HCT116 (cell line): ENCODE data around the gene GSG1L. TPM values are rescaled to one million over a fixed set of nuclear protein-coding genes. Genes with fewer than 3 reads are reported as not detected.

Experiments used
- ATAC-seq: fragments of 200-7000 bp; cut with Tn5 transposase; 2 replicates; pipeline ENCODE4 v1.9.1; 2020; ENCODE audit warnings: mild to moderate bottlenecking, moderate library complexity
- BruUV-seq: library from RNA; stranded (reverse); fragments of 400-500 nt; replicated peaks from 2 replicates; lab custom pipeline; 2021; lab: Mats Ljungman, UMichigan
- CTCF ChIA-PET: fragments of 300-600 bp; sonication (Branson Sonifier 250); formaldehyde crosslinking; loops from one replicate; lab custom pipeline; 2021; ENCODE audit warnings: antibody characterized with exemption; lab: Charles Lee
- POLR2A ChIA-PET: fragments of 300-600, 350-600 bp; sonication (Branson Sonifier 250); formaldehyde crosslinking; loops from one replicate; lab custom pipeline; 2021; ENCODE audit warnings: antibody characterized with exemption; lab: Charles Lee
- RAD21 ChIA-PET, 2 experiments: fragments of 300-600 bp; sonication (Branson Sonifier 250); formaldehyde crosslinking; loops; one replicate each; lab custom pipeline; 2023; ENCODE audit warnings: low total read pairs in 2 of 2; ENCODE audit not compliant: uncharacterized antibody in 2 of 2, unreplicated experiment in 2 of 2, low non-redundant PET in 1 of 2; lab: Charles Lee
- DNase-seq: peaks from one replicate; pipeline ENCODE4 v3.0.0-alpha.2; 2010; ENCODE audit warnings: low read depth, low spot score
- H2AFZ ChIP-seq: fragments of 200-600 bp; shearing (Covaris generic), sonication (generic); 2 replicates; pipeline ENCODE4 v1.6.1; 2017; ENCODE audit warnings: low read depth, mixed run types, mixed read lengths, antibody characterized with exemption, low read length; ENCODE audit not compliant: poor library complexity, severe bottlenecking
- H3K27ac ChIP-seq: 2 replicates; pipeline ENCODE4 v1.5.1; 2012; ENCODE audit warnings: low read depth, low read length
- H3K27me3 ChIP-seq: fragments of 200-600 bp; sonication (generic); 2 replicates; pipeline ENCODE4 v1.6.1; 2016; ENCODE audit warnings: mixed run types, low read length, mixed read lengths; ENCODE audit not compliant: insufficient read depth
- H3K36me3 ChIP-seq, 2 experiments: fragments of 200-500 bp in 1 of 2; fragments of 200-600 bp in 1 of 2; sonication (Bioruptor generic) in 1 of 2; sonication (generic) in 1 of 2; 2 replicates each; pipeline versions ENCODE4 v1.5.1 to v1.6.1; 2014 to 2016; ENCODE audit warnings: low read length in 2 of 2, inconsistent platforms in 1 of 2, mixed read lengths in 1 of 2, mixed run types in 1 of 2; ENCODE audit not compliant: insufficient read depth in 2 of 2, control insufficient read depth in 1 of 2
- H3K4me1 ChIP-seq, 2 experiments: fragments of 200-600 bp in 1 of 2; sonication (generic) in 1 of 2; 2 replicates each; pipeline versions ENCODE4 v1.5.1 to v1.6.1; 2012 to 2017; ENCODE audit warnings: low read length in 2 of 2, inconsistent platforms in 1 of 2, mild to moderate bottlenecking in 1 of 2, mixed read lengths in 1 of 2, mixed run types in 1 of 2, moderate library complexity in 1 of 2; ENCODE audit not compliant: insufficient read depth in 2 of 2, control insufficient read depth in 1 of 2
- H3K4me2 ChIP-seq: fragments of 200-600 bp; sonication (generic); 2 replicates; pipeline ENCODE4 v1.6.1; 2017; ENCODE audit warnings: mixed run types, low read length, mixed read lengths
- H3K4me3 ChIP-seq, 2 experiments: fragments of 200-600 bp in 1 of 2; sonication (generic) in 1 of 2; replicated peaks in 1 of 2; 2 replicates each; pipeline ENCODE4 v1.5.1; 2011 to 2016; ENCODE audit warnings: low read length in 2 of 2, control low read depth in 1 of 2, low read depth in 1 of 2, mild to moderate bottlenecking in 1 of 2, mixed read lengths in 1 of 2, mixed run types in 1 of 2
- H3K79me2 ChIP-seq: fragments of 200-600 bp; sonication (generic); 2 replicates; pipeline ENCODE4 v1.6.1; 2017; ENCODE audit warnings: mild to moderate bottlenecking, mixed run types, low read length, moderate library complexity, mixed read lengths; ENCODE audit not compliant: insufficient read depth
- H3K9ac ChIP-seq: fragments of 200-600 bp; sonication (generic); 2 replicates; pipeline ENCODE4 v1.6.1; 2016; ENCODE audit warnings: low read length, mixed read lengths
- H3K9me2 ChIP-seq: fragments of 200-600 bp; sonication (generic), shearing (Covaris generic); 2 replicates; pipeline ENCODE4 v1.6.1; 2017; ENCODE audit warnings: mixed run types, mild to moderate bottlenecking, moderate library complexity; ENCODE audit not compliant: insufficient read depth
- H3K9me3 ChIP-seq, 2 experiments: fragments of 200-500 bp in 1 of 2; fragments of 200-600 bp in 1 of 2; sonication (Bioruptor generic) in 1 of 2; sonication (generic) in 1 of 2; 2 replicates each; pipeline ENCODE4 v1.6.1; 2014 to 2017; ENCODE audit warnings: low read length in 2 of 2, mixed read lengths in 2 of 2, inconsistent platforms in 1 of 2, low read depth in 1 of 2, mild to moderate bottlenecking in 1 of 2, mixed run types in 1 of 2, moderate library complexity in 1 of 2; ENCODE audit not compliant: control insufficient read depth in 1 of 2, insufficient read depth in 1 of 2
- H4K20me1 ChIP-seq: fragments of 200-600 bp; sonication (generic), shearing (Covaris generic); 2 replicates; pipeline ENCODE4 v1.6.1; 2017; ENCODE audit warnings: mixed run types, mild to moderate bottlenecking, moderate library complexity; ENCODE audit not compliant: insufficient read depth
- CEBPB ChIP-seq: IDR thresholded peaks from 2 replicates; pipeline ENCODE4 v1.6.1; 2012; ENCODE audit warnings: low read depth
- CTCF ChIP-seq, 3 experiments: fragments of 200-600 bp in 1 of 3; sonication (generic) in 1 of 3; IDR thresholded peaks in 2 of 3; conservative IDR thresholded peaks in 1 of 3; 2 replicates each; pipeline ENCODE4 v1.5.1; 2012 to 2017; ENCODE audit warnings: low read depth in 2 of 3, low read length in 2 of 3, antibody characterized with exemption in 1 of 3, borderline replicate concordance in 1 of 3, control low read depth in 1 of 3, mild to moderate bottlenecking in 1 of 3, mixed read lengths in 1 of 3, mixed run types in 1 of 3, moderate library complexity in 1 of 3; ENCODE audit not compliant: insufficient read depth in 1 of 3
- ELF1 ChIP-seq: IDR thresholded peaks from 2 replicates; pipeline ENCODE4 v1.6.1; 2012; ENCODE audit warnings: low read depth, borderline replicate concordance
- FOSL1 ChIP-seq: IDR thresholded peaks from 2 replicates; pipeline ENCODE4 v1.6.1; 2012; ENCODE audit warnings: low read depth
- JUND ChIP-seq: IDR thresholded peaks from 2 replicates; pipeline ENCODE4 v1.6.1; 2012
- MAX ChIP-seq: IDR thresholded peaks from 2 replicates; pipeline ENCODE4 v1.6.1; 2012
- POLR2A ChIP-seq: IDR thresholded peaks from 2 replicates; pipeline ENCODE4 v1.7.0; 2011; ENCODE audit warnings: borderline replicate concordance; ENCODE audit not compliant: insufficient read depth, insufficient read length; ENCODE audit errors: extremely low read depth
- POLR2AphosphoS5 ChIP-seq: IDR thresholded peaks from 2 replicates; pipeline ENCODE4 v1.6.1; 2011; ENCODE audit warnings: mild to moderate bottlenecking, low read depth, low read length, moderate library complexity
- RAD21 ChIP-seq: IDR thresholded peaks from 2 replicates; pipeline ENCODE4 v1.6.1; 2012; ENCODE audit warnings: low read depth, mild to moderate bottlenecking
- REST ChIP-seq: IDR thresholded peaks from 2 replicates; pipeline ENCODE4 v1.6.1; 2012; ENCODE audit warnings: low read depth
- SP1 ChIP-seq: IDR thresholded peaks from 2 replicates; pipeline ENCODE4 v1.6.1; 2012; ENCODE audit warnings: low read depth
- SRF ChIP-seq: IDR thresholded peaks from 2 replicates; pipeline ENCODE4 v1.6.1; 2012; ENCODE audit warnings: low read depth
- intact Hi-C: fragments of 100-400 bp; cut with micrococcal nuclease; formaldehyde crosslinking; loops from 2 replicates; pipeline ENCODE4 v1.10.0; 2022
- total RNA-seq: library from RNA; stranded (reverse); gene quantifications from one replicate; pipeline ENCODE4 v1.2.1, GENCODE V29; 2021; ENCODE audit not compliant: unreplicated experiment

Gene GSG1L
- total RNA-seq, 1 experiment from 2014 or later = not detected

- H3K36me3 ChIP-seq = no peaks in the 10 kb centered on the region
- TF ChIP-seq CEBPB = no peak
- TF ChIP-seq RAD21 = peak; percentile 83
- TF ChIP-seq SRF = no peak
- TF ChIP-seq REST = no peak
- TF ChIP-seq CTCF (IDR thresholded peaks at IDR 0.05 in 2 of 3, conservative IDR thresholded peaks at IDR 0.05 in 1 of 3; ENCODE audit: borderline replicate concordance in 1 of 3, insufficient read depth in 1 of 3, low read depth in 2 of 3, low read length in 2 of 3) = peak; percentile 76 to 85 (median 78)
- no peak for TF ChIP-seq SP1
- no peak for TF ChIP-seq POLR2AphosphoS5
- TF ChIP-seq MAX = no peak
- no peak for TF ChIP-seq POLR2A
- no peak for TF ChIP-seq JUND
- TF ChIP-seq FOSL1 = no peak
- peak; percentile 56 for TF ChIP-seq ELF1
- intact Hi-C loops = loop anchor here (1.0 kb wide), 2 partner anchors 98 to 246 kb away; no protein-coding TSS in a partner anchor
- H3K9me2 ChIP-seq = no peaks in the 10 kb centered on the region
- peaks cover 3 to 6% of the 10 kb centered on the region in 2 experiments; a peak in 3 of 4 replicates for H3K4me1 ChIP-seq
- no peaks in the 10 kb centered on the region for H4K20me1 ChIP-seq
- H2AFZ ChIP-seq = peak overlapping the region; percentile 93
- H3K79me2 ChIP-seq = no peaks in the 10 kb centered on the region
- RAD21 ChIA-PET = interaction anchor here (1.0 to 1.3 kb wide), 3 partner anchors 8 to 98 kb away, joined by 3 to 7 read pairs (median 4); no protein-coding TSS in a partner anchor
- H3K9me3 ChIP-seq = no peaks in the 10 kb centered on the region
- H3K27ac ChIP-seq = no peak overlapping the region
- no peak overlapping the region for H3K4me3 ChIP-seq
- ATAC-seq (peak; percentile 96), DNase-seq (peak; percentile 73)
- BruUV-seq = no TSS peak
- no peaks in the 10 kb centered on the region for H3K27me3 ChIP-seq
- no peak overlapping the region for H3K9ac ChIP-seq
- POLR2A ChIA-PET = no interaction called here
- CTCF ChIA-PET = interaction anchor here (0.7 to 2.9 kb wide), 10 partner anchors 9 to 282 kb away, joined by 3 to 36 read pairs (median 5); no protein-coding TSS in a partner anchor
- peak overlapping the region; percentile 59 for H3K4me2 ChIP-seq
These were observed 91.0 kb downstream of the GSG1L start for GRCh38 chr16:27972500-27972899.
